ENCODE measurements around the gene GPR78. TPM values are rescaled to one million over a fixed set of nuclear protein-coding genes. Genes with fewer than 3 reads are reported as not detected.

The GPR78 gene
- total RNA-seq, 1 experiment from 2014 or later = not detected

- Histone ChIP-seq H3K27me3 (ENCODE audit: control insufficient read depth, insufficient read depth, low read length) (no peaks in the 10 kb centered on the region), H3K4me3 (ENCODE audit: low read depth in 2 of 2, low read length in 2 of 2) (no peak overlapping the region), H3K4me1 (ENCODE audit: control insufficient read depth, insufficient read depth, low read length) (no peaks in the 10 kb centered on the region; the same call in 1 of the 2 replicates), H3K27ac (ENCODE audit: low read length) (no peak overlapping the region), H3K9me3 (ENCODE audit: control insufficient read depth, insufficient read depth, low read depth, low read length) (no peaks in the 10 kb centered on the region), H3K36me3 (ENCODE audit: control insufficient read depth, insufficient read depth, low read length) (no peaks in the 10 kb centered on the region)
- POLR2A ChIA-PET = interaction anchor here (0.6 kb wide), 1 partner anchor 91 kb away, joined by 6 read pairs; no protein-coding TSS in a partner anchor
- no peak for TF ChIP-seq REST (IDR thresholded peaks at IDR 0.05; ENCODE audit: insufficient read depth in 1 of 2, low read depth in 2 of 2, low read length in 1 of 2)
- no peak for TF ChIP-seq POLR2AphosphoS5 (IDR thresholded peaks at IDR 0.05; ENCODE audit: low read depth, low read length)
- TF ChIP-seq SIN3A (IDR thresholded peaks at IDR 0.05; ENCODE audit: borderline replicate concordance, insufficient read depth, low read depth, low read length) = no peak
- TF ChIP-seq TCF7L2 (IDR thresholded peaks at IDR 0.05; ENCODE audit: low read depth, low read length) = no peak
- no peak for TF ChIP-seq CTCF (IDR thresholded peaks at IDR 0.05)
- DNase-seq (ENCODE audit: low read depth, low spot score) (no peak), ATAC-seq (no peak)
- in situ Hi-C loops (cut with HindIII; ENCODE audit: low pct_unique_long_range_greater_than_20kb, low sequenced_read_pairs) = no loop called here
- CTCF ChIA-PET = no interaction called here
- intact Hi-C loops (cut with micrococcal nuclease; ENCODE audit: unreplicated experiment) = no loop called here
- BruUV-seq (replicated peaks) = no TSS peak
These were observed 39.2 kb upstream of the GPR78 start for GRCh38 chr4:8540991-8541390.

DNA sequence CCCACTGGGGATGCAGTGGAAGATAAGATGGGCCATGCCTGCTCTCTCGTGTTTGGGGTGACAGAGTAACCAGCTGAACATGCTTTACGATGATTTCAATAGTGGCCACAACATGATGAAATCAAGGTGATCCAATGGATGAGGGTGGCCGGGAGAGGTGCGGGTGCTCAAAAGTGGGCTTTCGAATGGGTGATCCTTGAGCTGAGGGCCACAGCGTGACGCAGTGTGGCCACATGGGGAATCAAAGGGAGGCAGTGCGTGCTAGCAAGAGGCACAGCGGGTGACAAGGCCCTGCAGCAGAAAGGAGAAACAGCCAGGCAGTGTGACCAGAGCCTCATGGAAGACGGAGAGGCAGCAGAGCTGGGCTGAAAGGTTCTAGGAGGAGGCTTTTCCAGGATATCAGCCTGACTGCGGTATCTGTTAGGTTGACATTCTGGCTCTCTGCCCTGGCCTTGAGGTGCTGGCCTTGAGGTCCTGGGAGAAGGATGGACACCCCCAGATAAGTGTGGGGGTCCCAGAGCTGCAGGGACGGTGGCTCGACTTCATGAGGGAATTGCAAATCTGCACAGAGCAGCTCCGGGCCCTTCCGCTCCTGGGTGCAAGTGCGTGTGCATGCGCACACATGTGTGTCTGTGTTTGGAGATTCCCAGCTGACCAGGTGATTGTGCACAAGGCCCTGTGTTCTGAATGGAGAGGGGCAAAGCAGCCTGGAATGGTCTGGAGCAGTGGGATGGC, 38.0 kb upstream of the GPR78 start:
- no peak for ATAC-seq
- no peaks in the 10 kb centered on the region; the same call in 1 of the 2 replicates for H3K4me1 ChIP-seq (ENCODE audit: control insufficient read depth, insufficient read depth, low read length)
- no peaks in the 10 kb centered on the region for H3K36me3 ChIP-seq (ENCODE audit: control insufficient read depth, insufficient read depth, low read length)
- TF ChIP-seq SIN3A (IDR thresholded peaks at IDR 0.05; ENCODE audit: borderline replicate concordance, insufficient read depth, low read depth, low read length) = no peak
- TF ChIP-seq POLR2AphosphoS5 (IDR thresholded peaks at IDR 0.05; ENCODE audit: low read depth, low read length) = no peak
- no peak for TF ChIP-seq TCF7L2 (IDR thresholded peaks at IDR 0.05; ENCODE audit: low read depth, low read length)
- TF ChIP-seq REST (IDR thresholded peaks at IDR 0.05; ENCODE audit: insufficient read depth in 1 of 2, low read depth in 2 of 2, low read length in 1 of 2) = no peak
- no peak overlapping the region for H3K4me3 ChIP-seq (ENCODE audit: low read depth in 2 of 2, low read length in 2 of 2)
- POLR2A ChIA-PET = interaction anchor here (0.7 kb wide), 1 partner anchor 148 kb away, joined by 4 read pairs; no protein-coding TSS in a partner anchor
- no peaks in the 10 kb centered on the region for H3K27me3 ChIP-seq (ENCODE audit: control insufficient read depth, insufficient read depth, low read length)
- no TSS peak for BruUV-seq (replicated peaks)
- DNase-seq (ENCODE audit: low read depth, low spot score) = no peak
- no peak overlapping the region for H3K27ac ChIP-seq (ENCODE audit: low read length)
- CTCF ChIA-PET = no interaction called here
- intact Hi-C loops (cut with micrococcal nuclease; ENCODE audit: unreplicated experiment) = no loop called here
- in situ Hi-C loops (cut with HindIII; ENCODE audit: low pct_unique_long_range_greater_than_20kb, low sequenced_read_pairs) = no loop called here
- no peaks in the 10 kb centered on the region for H3K9me3 ChIP-seq (ENCODE audit: control insufficient read depth, insufficient read depth, low read depth, low read length)
